Mesendoderm (in vitro differentiated cells): ENCODE results near the gene DOCK10.

Experiments
- DNase-seq: peaks from one replicate; pipeline ENCODE4 v3.0.0; 2013
- H2AK5ac ChIP-seq: 2 replicates; pipeline ENCODE4 v1.6.1; 2013; ENCODE audit warnings: low read length, inconsistent platforms
- H2BK120ac ChIP-seq: 2 replicates; pipeline ENCODE4 v1.6.1; 2013; ENCODE audit warnings: low read depth, mild to moderate bottlenecking, low read length, moderate library complexity, mixed read lengths
- H2BK15ac ChIP-seq: replicated peaks from 2 replicates; pipeline ENCODE4 v1.6.1; 2013; ENCODE audit warnings: low read depth, mild to moderate bottlenecking, moderate library complexity
- H2BK5ac ChIP-seq: 2 replicates; pipeline ENCODE4 v1.6.1; 2013; ENCODE audit warnings: low read length, inconsistent platforms
- H3K18ac ChIP-seq: 2 replicates; pipeline ENCODE4 v1.6.1; 2013; ENCODE audit warnings: mild to moderate bottlenecking, low read length, mixed read lengths
- H3K23ac ChIP-seq: one replicate; pipeline ENCODE4 v1.6.1; 2013; ENCODE audit warnings: low read length
- H3K27ac ChIP-seq: 2 replicates; pipeline ENCODE4 v1.5.1; 2013; ENCODE audit warnings: low read depth, mild to moderate bottlenecking, inconsistent platforms, low read length, moderate library complexity
- H3K27me3 ChIP-seq: 2 replicates; pipeline ENCODE4 v1.6.1; 2013; ENCODE audit warnings: low read length, control low read depth, mild to moderate bottlenecking, inconsistent platforms; ENCODE audit not compliant: insufficient read depth, poor library complexity
- H3K36me3 ChIP-seq: 2 replicates; pipeline ENCODE4 v1.6.1; 2013; ENCODE audit warnings: low read length, inconsistent platforms; ENCODE audit not compliant: control insufficient read depth, insufficient read depth
- H3K4ac ChIP-seq: one replicate; pipeline ENCODE4 v1.6.1; 2013; ENCODE audit warnings: low read depth, mild to moderate bottlenecking, low read length, moderate library complexity
- H3K4me1 ChIP-seq: 2 replicates; pipeline ENCODE4 v1.6.1; 2013; ENCODE audit warnings: low read depth, low read length, inconsistent platforms; ENCODE audit not compliant: control insufficient read depth
- H3K4me2 ChIP-seq: 2 replicates; pipeline ENCODE4 v1.6.1; 2013; ENCODE audit warnings: low read length
- H3K4me3 ChIP-seq: 2 replicates; pipeline ENCODE4 v1.5.1; 2013; ENCODE audit warnings: mild to moderate bottlenecking, low read length
- H3K56ac ChIP-seq: one replicate; pipeline ENCODE4 v1.6.1; 2013; ENCODE audit warnings: low read length
- H3K79me1 ChIP-seq: 2 replicates; pipeline ENCODE4 v1.6.1; 2013; ENCODE audit warnings: low read length, inconsistent platforms
- H3K79me2 ChIP-seq: 2 replicates; pipeline ENCODE4 v1.6.1; 2013; ENCODE audit warnings: mild to moderate bottlenecking, low read length; ENCODE audit not compliant: control insufficient read depth, insufficient read depth
- H3K9ac ChIP-seq: 2 replicates; pipeline ENCODE4 v1.6.1; 2013; ENCODE audit warnings: low read length, inconsistent platforms
- H4K5ac ChIP-seq: one replicate; pipeline ENCODE4 v1.6.1; 2013; ENCODE audit warnings: low read length
- H4K8ac ChIP-seq: one replicate; pipeline ENCODE4 v1.6.1; 2013; ENCODE audit warnings: low read depth, mild to moderate bottlenecking, control low read depth, low read length, moderate library complexity
- WGBS: extraction: QIAGEN DNeasy Blood & Tissue Kit; methylation state at CpG from one replicate; pipeline ENCODE4 v1.1.7; 2013; ENCODE audit warnings: low lambda C conversion rate, missing lambda C conversion rate; ENCODE audit not compliant: insufficient coverage; ENCODE audit errors: extremely low coverage; 5-methylcytosine and 5-hydroxymethylcytosine counted together

The DOCK10 gene

GRCh38 chr2:224846161-224846560 is 196.1 kb downstream of the DOCK10 start:
- Histone ChIP-seq H4K8ac (no peak overlapping the region), H3K9ac (no peak overlapping the region), H3K27ac (no peak overlapping the region), H3K36me3 (no peaks in the 10 kb centered on the region), H3K79me2 (no peaks in the 10 kb centered on the region), H3K4me2 (no peak overlapping the region), H2BK15ac (no peak overlapping the region), H2BK5ac (no peak overlapping the region), H3K23ac (no peak overlapping the region), H3K4me1 (no peaks in the 10 kb centered on the region), H4K5ac (no peak overlapping the region), H3K27me3 (no peaks in the 10 kb centered on the region), H3K4ac (no peak overlapping the region), H3K18ac (no peak overlapping the region), H3K4me3 (no peak overlapping the region), H3K56ac (no peak overlapping the region), H2BK120ac (no peak overlapping the region), H2AK5ac (no peak overlapping the region), H3K79me1 (no peaks in the 10 kb centered on the region)
- WGBS, result no CpG with 5 or more reads among the region's 4 CpGs
- DNase-seq, result no peak

GRCh38 chr2:224843141-224843540 is 199.1 kb downstream of the DOCK10 start:
- no CpG with 5 or more reads among the region's 2 CpGs for WGBS
- no peaks in the 10 kb centered on the region for H3K79me2 ChIP-seq
- no peaks in the 10 kb centered on the region for H3K79me1 ChIP-seq
- no peak overlapping the region for H2BK120ac ChIP-seq
- no peak overlapping the region for H4K5ac ChIP-seq
- H3K27me3 ChIP-seq, result no peaks in the 10 kb centered on the region
- H2BK5ac ChIP-seq, result no peak overlapping the region
- no peak overlapping the region for H2BK15ac ChIP-seq
- H3K27ac ChIP-seq, result no peak overlapping the region
- no peaks in the 10 kb centered on the region for H3K4me1 ChIP-seq
- no peak overlapping the region for H3K9ac ChIP-seq
- no peak overlapping the region for H4K8ac ChIP-seq
- H3K56ac ChIP-seq, result no peak overlapping the region
- H2AK5ac ChIP-seq, result no peak overlapping the region
- no peaks in the 10 kb centered on the region for H3K36me3 ChIP-seq
- no peak overlapping the region for H3K18ac ChIP-seq
- no peak for DNase-seq
- H3K4me2 ChIP-seq, result no peak overlapping the region
- H3K4me3 ChIP-seq, result no peak overlapping the region
- no peak overlapping the region for H3K4ac ChIP-seq
- no peak overlapping the region for H3K23ac ChIP-seq

GRCh38 chr2:224841910-224842309 is 200.4 kb downstream of the DOCK10 start:
- Histone ChIP-seq H3K27me3 (no peaks in the 10 kb centered on the region), H3K4me2 (no peak overlapping the region), H3K9ac (no peak overlapping the region), H3K36me3 (no peaks in the 10 kb centered on the region), H4K8ac (no peak overlapping the region), H4K5ac (no peak overlapping the region), H3K4me3 (no peak overlapping the region), H2BK15ac (no peak overlapping the region), H3K56ac (no peak overlapping the region), H3K79me2 (no peaks in the 10 kb centered on the region), H3K18ac (no peak overlapping the region), H2AK5ac (no peak overlapping the region), H3K4me1 (no peaks in the 10 kb centered on the region), H2BK5ac (no peak overlapping the region), H3K27ac (no peak overlapping the region), H2BK120ac (no peak overlapping the region), H3K23ac (no peak overlapping the region), H3K79me1 (no peaks in the 10 kb centered on the region), H3K4ac (no peak overlapping the region)
- DNase-seq, result no peak
- WGBS, result no CpG with 5 or more reads among the region's 4 CpGs

GRCh38 chr2:224838335-224838734 is 203.9 kb downstream of the DOCK10 start:
- H3K27ac ChIP-seq, result no peak overlapping the region
- no peak for DNase-seq

GRCh38 chr2:224837558-224837957 is 204.7 kb downstream of the DOCK10 start:
- no peak overlapping the region for H2BK120ac ChIP-seq
- no peak overlapping the region for H3K23ac ChIP-seq
- H3K9ac ChIP-seq, result no peak overlapping the region
- H2BK5ac ChIP-seq, result no peak overlapping the region
- H3K4me3 ChIP-seq, result no peak overlapping the region
- no peak overlapping the region for H2AK5ac ChIP-seq
- no peaks in the 10 kb centered on the region for H3K79me1 ChIP-seq
- DNase-seq, result no peak
- H3K4me2 ChIP-seq, result no peak overlapping the region
- H2BK15ac ChIP-seq, result no peak overlapping the region
- H3K18ac ChIP-seq, result no peak overlapping the region
- H3K27ac ChIP-seq, result no peak overlapping the region
- no peaks in the 10 kb centered on the region for H3K36me3 ChIP-seq
- H3K56ac ChIP-seq, result no peak overlapping the region
- H3K4me1 ChIP-seq, result no peaks in the 10 kb centered on the region
- H4K8ac ChIP-seq, result no peak overlapping the region
- WGBS, result no CpG with 5 or more reads among the region's 3 CpGs
- no peaks in the 10 kb centered on the region for H3K79me2 ChIP-seq
- no peak overlapping the region for H4K5ac ChIP-seq
- no peak overlapping the region for H3K4ac ChIP-seq
- no peaks in the 10 kb centered on the region for H3K27me3 ChIP-seq

More at GRCh38 chr2:224838335-224838734, 203.9 kb downstream of the DOCK10 start:
- H3K4me1 ChIP-seq, result no peaks in the 10 kb centered on the region
- H3K23ac ChIP-seq, result no peak overlapping the region
- no peaks in the 10 kb centered on the region for H3K27me3 ChIP-seq
- H3K18ac ChIP-seq, result no peak overlapping the region
- no peak overlapping the region for H4K8ac ChIP-seq
- H3K4me2 ChIP-seq, result no peak overlapping the region
- H2BK120ac ChIP-seq, result no peak overlapping the region
- H3K79me1 ChIP-seq, result no peaks in the 10 kb centered on the region
- no peak overlapping the region for H3K4ac ChIP-seq
- no peak overlapping the region for H2BK5ac ChIP-seq
- H2AK5ac ChIP-seq, result no peak overlapping the region
- no peaks in the 10 kb centered on the region for H3K36me3 ChIP-seq
- no peak overlapping the region for H3K56ac ChIP-seq
- H2BK15ac ChIP-seq, result no peak overlapping the region
- H3K4me3 ChIP-seq, result no peak overlapping the region
- no peak overlapping the region for H3K9ac ChIP-seq
- H3K79me2 ChIP-seq, result no peaks in the 10 kb centered on the region
- no peak overlapping the region for H4K5ac ChIP-seq

- no CpG with 5 or more reads among the region's 2 CpGs for WGBS
- Histone ChIP-seq H3K4me2 (no peak overlapping the region), H3K4me3 (no peak overlapping the region)
Observed at GRCh38 chr2:224837066-224837465, 205.2 kb downstream of the DOCK10 start.

More at GRCh38 chr2:224837066-224837465, 205.2 kb downstream of the DOCK10 start:
- no peak overlapping the region for H3K56ac ChIP-seq
- H4K5ac ChIP-seq, result no peak overlapping the region
- no peaks in the 10 kb centered on the region for H3K79me2 ChIP-seq
- no peak overlapping the region for H2BK15ac ChIP-seq
- H3K18ac ChIP-seq, result no peak overlapping the region
- H3K27ac ChIP-seq, result no peak overlapping the region
- H3K36me3 ChIP-seq, result no peaks in the 10 kb centered on the region
- H2AK5ac ChIP-seq, result no peak overlapping the region
- H3K23ac ChIP-seq, result no peak overlapping the region
- H2BK5ac ChIP-seq, result no peak overlapping the region
- H3K9ac ChIP-seq, result no peak overlapping the region
- no peak for DNase-seq
- no peak overlapping the region for H4K8ac ChIP-seq
- no peak overlapping the region for H3K4ac ChIP-seq
- no peaks in the 10 kb centered on the region for H3K79me1 ChIP-seq
- no peak overlapping the region for H2BK120ac ChIP-seq
- H3K27me3 ChIP-seq, result no peaks in the 10 kb centered on the region
- no peaks in the 10 kb centered on the region for H3K4me1 ChIP-seq
